C4-2B (cell line): ENCODE results near the gene FOXO3.

Experiments
- H3K27ac ChIP-seq: fragments of 450-650 bp; 2 replicates; pipeline ENCODE4 v1.5.1; 2017
- ZFX ChIP-seq: fragments of 450-650 bp; IDR thresholded peaks from 2 replicates; pipeline ENCODE4 v1.6.1; 2017
- TF ChIP-seq, protein P1 (sequence below): fragments of 450-650 bp; conservative IDR thresholded peaks from 2 replicates; pipeline ENCODE4 v1.5.1; 2017; ENCODE audit warnings: mild to moderate bottlenecking

Gene FOXO3

DNA sequence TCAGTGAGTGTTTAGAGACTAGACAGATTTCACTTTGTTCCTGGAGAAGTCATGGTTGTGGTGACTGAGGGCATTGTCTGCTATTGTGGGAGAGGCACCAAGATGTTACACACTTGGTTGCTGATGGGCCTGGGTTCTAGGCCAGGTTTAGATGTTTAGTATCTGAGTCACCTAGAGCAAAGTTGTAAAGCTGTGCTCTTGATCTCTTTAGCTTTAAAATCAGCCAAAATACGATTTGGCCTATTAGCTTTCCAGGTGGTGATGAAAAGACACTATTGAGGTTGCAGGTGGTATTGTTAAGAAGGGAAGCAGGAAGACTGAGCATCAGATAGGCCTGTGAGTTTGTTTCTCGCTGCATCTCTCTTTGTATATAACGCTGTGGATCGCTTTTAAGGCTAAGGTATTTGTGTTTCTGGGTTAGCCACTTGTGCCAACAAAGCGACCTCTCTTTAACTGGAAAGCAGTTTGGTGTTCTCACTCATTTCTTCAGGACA is 48.6 kb downstream of the FOXO3 start:
- no peak for TF ChIP-seq ZFX
- TF ChIP-seq, protein P1, sequence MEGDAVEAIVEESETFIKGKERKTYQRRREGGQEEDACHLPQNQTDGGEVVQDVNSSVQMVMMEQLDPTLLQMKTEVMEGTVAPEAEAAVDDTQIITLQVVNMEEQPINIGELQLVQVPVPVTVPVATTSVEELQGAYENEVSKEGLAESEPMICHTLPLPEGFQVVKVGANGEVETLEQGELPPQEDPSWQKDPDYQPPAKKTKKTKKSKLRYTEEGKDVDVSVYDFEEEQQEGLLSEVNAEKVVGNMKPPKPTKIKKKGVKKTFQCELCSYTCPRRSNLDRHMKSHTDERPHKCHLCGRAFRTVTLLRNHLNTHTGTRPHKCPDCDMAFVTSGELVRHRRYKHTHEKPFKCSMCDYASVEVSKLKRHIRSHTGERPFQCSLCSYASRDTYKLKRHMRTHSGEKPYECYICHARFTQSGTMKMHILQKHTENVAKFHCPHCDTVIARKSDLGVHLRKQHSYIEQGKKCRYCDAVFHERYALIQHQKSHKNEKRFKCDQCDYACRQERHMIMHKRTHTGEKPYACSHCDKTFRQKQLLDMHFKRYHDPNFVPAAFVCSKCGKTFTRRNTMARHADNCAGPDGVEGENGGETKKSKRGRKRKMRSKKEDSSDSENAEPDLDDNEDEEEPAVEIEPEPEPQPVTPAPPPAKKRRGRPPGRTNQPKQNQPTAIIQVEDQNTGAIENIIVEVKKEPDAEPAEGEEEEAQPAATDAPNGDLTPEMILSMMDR = no peak
- H3K27ac ChIP-seq = no peak overlapping the region

DNA sequence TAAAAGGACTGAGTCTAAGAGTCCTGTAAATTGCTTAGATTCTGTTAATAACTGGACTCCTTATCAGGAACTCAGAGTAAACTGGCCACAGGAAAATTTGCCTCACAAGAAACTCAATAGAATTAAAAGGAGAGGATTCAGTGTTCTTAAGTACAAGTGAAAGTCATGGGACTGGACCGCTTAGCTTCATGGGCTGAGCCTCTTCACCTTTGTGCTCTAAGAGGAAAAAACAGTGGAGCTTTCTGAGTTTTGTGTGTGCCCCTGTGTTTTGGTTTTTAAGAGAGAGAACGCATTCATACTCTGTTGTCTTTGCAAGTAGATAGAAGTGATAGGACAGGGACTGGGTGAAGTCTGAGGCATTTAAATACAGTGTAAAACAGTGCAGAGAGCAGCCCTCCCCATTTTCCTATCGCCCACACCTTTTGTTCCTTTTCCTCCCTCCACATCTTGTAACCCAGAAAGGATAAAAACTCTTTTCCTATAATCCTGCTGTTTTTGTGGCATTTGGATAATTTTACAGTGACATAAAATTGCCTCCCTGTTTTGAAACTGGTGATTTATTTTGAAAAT is 49.6 kb downstream of the FOXO3 start:
- no peak overlapping the region for H3K27ac ChIP-seq
- TF ChIP-seq, protein P1 = no peak
- TF ChIP-seq ZFX = no peak

DNA sequence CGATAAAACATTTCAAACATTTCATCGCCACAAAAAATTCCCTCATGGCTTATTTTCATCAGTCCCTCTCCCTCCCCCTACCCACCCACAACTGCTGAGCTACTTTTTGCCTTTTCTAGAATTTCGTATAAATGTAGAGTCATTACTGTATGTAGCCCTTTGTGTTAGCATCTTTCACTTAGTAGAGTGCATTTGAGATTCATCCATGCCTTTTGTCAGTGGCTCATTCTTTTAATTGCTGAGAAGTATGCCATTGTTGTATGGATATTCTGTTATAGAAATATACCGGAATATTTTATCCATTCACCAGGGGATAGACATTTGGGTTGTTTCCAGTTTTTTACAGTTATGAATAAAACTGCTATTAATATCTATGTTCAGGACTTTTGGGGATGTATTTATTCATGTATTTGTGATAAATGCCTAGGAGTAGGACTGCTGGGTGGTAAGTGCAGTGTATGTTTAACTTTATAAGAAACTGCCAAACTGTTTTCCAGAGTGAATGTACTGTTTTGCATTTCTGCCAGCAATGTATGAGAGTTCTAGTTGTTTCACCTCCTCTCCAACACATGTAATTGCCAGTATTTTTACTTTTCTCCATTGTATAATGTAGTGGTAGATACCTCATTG is 50.4 kb downstream of the FOXO3 start:
- no peak overlapping the region for H3K27ac ChIP-seq
- TF ChIP-seq, protein P1 = no peak
- no peak for TF ChIP-seq ZFX

DNA sequence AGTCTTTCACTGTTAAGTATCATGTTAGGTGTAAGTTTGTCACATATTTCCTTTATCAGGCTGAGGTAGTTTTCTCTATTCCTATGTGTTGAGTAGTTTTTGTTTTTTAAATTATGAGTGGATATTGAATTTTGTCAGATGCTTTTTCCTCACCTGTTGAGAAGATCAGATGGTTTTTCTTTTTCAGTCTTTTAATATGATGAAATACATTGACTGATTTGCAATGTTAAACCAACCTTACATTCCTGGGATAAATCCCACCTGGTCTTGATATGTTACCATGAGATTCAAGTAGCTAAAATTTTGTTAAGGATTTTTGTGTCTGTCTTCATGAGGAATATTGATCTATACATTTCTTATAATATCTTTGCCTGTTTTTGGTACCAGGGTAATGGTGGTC is 52.1 kb downstream of the FOXO3 start:
- H3K27ac ChIP-seq = no peak overlapping the region

DNA sequence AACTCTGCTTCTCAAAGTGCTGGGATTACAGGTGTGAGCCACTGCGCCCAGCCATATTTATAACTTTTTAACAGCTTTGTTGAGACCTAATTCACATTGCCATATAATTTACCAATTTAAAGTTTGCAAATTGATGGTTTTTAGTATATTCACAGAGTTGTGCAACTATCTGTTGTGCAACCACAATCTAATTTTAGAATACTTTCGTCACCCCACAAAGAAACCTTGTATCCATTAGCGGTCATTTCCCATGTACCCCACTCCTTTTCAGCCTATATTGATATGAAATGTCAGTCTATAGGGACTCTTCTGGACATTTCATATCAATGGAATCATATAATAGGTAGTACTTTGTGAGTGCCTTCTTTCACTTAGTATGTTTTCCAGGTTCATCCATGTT is 55.8 kb downstream of the FOXO3 start:
- TF ChIP-seq, protein P1 = no peak
- no peak for TF ChIP-seq ZFX
- H3K27ac ChIP-seq = no peak overlapping the region

More for the DNA sequence above, 52.1 kb downstream of the FOXO3 start:
- TF ChIP-seq, protein P1 = no peak
- no peak for TF ChIP-seq ZFX

DNA sequence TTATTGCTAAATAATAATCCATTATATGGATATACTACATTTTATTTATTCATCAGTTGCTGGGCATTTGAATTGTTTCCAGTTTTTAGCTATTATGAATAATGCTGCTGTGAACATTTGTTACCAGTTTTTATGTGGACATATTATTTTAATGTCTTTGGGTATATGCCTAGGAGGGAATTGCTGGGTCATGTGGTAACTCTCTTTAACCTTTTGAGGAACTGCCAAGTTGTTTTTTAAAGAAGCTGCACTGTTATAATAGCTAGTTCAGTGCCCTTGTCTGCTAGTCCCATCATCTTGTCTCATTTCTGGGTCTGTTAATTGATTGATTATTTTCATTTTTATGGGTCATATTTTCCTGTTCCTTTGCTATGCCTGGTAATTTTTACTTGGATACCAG is 56.3 kb downstream of the FOXO3 start:
- no peak overlapping the region for H3K27ac ChIP-seq
- TF ChIP-seq ZFX = no peak
- TF ChIP-seq, protein P1 = no peak

DNA sequence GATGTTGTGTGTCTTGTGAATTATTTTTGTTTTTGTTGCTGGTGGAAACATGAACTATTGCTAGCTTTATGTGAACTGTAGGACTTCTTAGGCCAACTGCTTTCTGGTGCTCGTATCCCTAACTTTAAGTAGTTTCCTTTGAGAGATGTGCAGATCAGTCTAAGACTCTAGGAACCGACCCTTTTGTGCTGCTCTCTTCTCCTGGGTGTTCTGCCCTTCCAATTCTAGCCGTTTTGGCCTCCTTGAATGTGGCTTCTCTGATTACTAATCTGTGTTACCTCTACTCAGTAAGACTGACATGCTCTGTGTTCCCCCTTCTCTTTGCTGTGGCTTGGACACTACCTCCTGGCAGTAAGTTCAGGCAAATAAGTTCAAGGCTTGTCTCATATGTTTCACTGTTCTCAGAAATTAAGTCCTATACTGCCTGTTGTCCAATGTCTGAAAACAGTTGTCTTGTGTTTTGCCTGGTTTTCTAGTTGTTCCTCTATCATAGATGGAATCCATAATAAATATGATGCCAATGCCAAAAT is 58.0 kb downstream of the FOXO3 start:
- TF ChIP-seq, protein P1 = no peak
- no peak for TF ChIP-seq ZFX
- no peak overlapping the region for H3K27ac ChIP-seq
